Muscle of back (tissue), 13 donors: ENCODE data around the gene NR0B1. TPM values are rescaled to one million over a fixed set of nuclear protein-coding genes. Genes with fewer than 3 reads are reported as not detected.
A peak's percentile ranks its signal among the peaks of the same experiment; 100 is the strongest.

Source experiments
- DNase-seq, 3 donors: peaks; one replicate each; pipeline versions ENCODE4 v3.0.0 to v3.0.0-alpha.2; 2013
- long read RNA-seq, 9 donors: transcript quantifications; one replicate each; lab custom pipeline, GENCODE V29; 2026
- polyA plus RNA-seq, 10 donors: library from polyadenylated mRNA; unstranded; fragments of 120-200 nt; gene quantifications; one replicate each; pipeline ENCODE4 v1.2.1, GENCODE V29; 2013; ENCODE audit not compliant: insufficient read length in 10 of 10

Gene NR0B1, protein sequence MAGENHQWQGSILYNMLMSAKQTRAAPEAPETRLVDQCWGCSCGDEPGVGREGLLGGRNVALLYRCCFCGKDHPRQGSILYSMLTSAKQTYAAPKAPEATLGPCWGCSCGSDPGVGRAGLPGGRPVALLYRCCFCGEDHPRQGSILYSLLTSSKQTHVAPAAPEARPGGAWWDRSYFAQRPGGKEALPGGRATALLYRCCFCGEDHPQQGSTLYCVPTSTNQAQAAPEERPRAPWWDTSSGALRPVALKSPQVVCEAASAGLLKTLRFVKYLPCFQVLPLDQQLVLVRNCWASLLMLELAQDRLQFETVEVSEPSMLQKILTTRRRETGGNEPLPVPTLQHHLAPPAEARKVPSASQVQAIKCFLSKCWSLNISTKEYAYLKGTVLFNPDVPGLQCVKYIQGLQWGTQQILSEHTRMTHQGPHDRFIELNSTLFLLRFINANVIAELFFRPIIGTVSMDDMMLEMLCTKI
- polyA plus RNA-seq: under 1 TPM; 0.12 to 0.52 (median 0.22) TPM
- long read RNA-seq, donor 1, partial matches to known transcripts: 0 of 1 reads
- long read RNA-seq, donor 1, other reads (novel, unspliced or antisense): 0 of 1 reads
- long read RNA-seq, donor 2: 0 reads
- long read RNA-seq, donor 3: 0 reads
- long read RNA-seq, donor 4, partial matches to known transcripts: 0 of 1 reads
- long read RNA-seq, donor 4, other reads (novel, unspliced or antisense): 0 of 1 reads
- long read RNA-seq, donor 5, partial matches to known transcripts: 0 of 1 reads
- long read RNA-seq, donor 5, other reads (novel, unspliced or antisense): 0 of 1 reads
- long read RNA-seq, donor 6: 0 reads
- long read RNA-seq, donor 7, partial matches to known transcripts: 0 of 1 reads
- long read RNA-seq, donor 7, other reads (novel, unspliced or antisense): 0 of 1 reads
- long read RNA-seq, donor 8: 0 reads
- long read RNA-seq, donor 9: 0 reads

DNA sequence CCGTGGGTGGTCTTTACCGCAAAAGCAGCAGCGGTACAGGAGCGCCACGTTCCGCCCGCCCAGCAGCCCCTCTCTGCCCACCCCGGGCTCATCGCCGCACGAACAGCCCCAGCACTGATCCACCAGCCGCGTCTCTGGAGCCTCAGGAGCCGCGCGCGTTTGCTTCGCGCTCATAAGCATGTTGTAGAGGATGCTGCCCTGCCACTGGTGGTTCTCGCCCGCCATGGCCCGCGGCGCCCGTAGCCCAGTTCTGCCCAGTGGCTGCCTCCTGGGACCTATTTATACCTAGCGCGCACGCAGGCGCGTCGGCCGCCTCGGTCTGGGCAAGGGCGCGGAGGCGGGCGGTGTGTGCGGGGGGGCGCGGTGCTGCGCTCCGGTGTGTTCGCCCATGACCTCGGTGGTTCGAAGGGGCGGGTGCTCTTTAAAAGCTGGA, at the start of gene NR0B1:
TSS of gene NR0B1 (minus strand) at position 252 of the 433 bp plus-strand sequence. CDS start at position 225, 27 bp downstream.
- no peak for DNase-seq

DNA sequence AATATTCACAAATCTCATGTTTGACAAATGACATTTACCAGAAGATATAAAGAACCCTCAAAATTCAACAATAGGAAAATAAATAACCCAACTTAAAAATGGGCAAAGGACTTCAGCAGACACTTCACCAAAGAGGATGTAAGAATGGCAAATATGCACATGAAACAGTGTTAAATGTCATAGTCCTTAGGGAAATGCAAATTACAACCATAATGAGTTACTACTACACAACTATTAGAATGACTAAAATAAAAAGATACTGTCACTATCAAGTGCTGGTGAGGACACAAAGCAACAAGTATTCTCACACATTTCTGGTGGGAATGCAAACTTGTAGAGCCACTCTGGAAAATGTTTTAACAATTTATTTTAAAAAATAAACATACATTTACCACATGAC, 40.8 kb upstream of the NR0B1 start:
- no peak for DNase-seq

DNA sequence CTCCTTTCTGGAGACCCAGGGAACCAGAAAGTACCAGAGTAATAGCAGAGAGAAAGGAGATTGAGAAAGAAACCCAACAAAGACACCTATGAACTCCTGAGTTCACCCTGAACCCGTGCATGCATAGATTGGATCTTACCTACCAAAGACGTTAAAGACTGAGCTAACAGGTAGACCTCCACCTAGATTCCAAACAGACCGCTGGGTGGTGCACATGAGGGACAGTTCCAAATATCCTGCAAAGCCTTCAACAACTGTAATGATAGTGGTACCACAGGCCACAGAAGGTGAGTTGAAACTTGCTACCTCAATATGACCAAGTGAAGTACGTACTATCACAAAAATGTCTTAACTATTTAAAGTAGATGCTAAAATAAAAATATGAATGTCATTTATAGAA, 34.0 kb upstream of the NR0B1 start:
- no peak for DNase-seq

DNA sequence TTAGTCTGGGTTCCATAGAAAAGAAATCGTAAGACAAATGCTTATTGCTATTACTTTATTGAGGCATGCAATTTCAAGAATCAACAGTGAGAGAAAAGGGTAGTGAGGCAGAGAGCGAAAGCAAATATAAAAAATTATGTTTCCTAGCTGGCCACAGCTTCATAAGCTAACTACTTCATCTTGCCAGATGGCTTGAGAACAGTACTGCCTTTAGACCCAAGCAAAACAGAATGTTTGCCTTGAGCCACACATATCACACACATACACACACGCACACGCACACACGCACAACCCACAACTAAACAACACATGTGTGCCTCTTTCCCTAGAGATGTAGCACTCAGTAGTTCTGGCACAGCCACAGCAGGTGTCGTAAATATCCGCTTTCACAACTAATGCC, 31.6 kb upstream of the NR0B1 start:
- DNase-seq: no peak

DNA sequence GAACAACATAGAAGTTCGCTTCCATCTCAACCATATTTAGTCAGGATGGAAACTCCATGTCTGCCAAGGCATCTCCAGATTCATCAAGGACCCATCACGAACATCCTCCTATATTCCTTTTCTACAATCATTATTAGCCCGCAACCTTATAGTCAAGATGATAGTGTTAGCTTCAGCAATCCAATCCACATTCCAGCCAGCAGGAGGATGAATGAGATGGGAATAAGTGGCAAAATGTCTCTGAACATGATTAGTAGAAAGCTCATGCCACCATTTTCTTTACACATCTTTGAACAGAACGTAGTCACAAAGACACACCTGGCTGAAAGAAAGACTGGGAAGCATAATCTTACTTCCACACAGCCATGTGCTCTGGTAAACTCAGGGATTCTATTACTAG, 18.6 kb upstream of the NR0B1 start:
- DNase-seq: no peak

DNA sequence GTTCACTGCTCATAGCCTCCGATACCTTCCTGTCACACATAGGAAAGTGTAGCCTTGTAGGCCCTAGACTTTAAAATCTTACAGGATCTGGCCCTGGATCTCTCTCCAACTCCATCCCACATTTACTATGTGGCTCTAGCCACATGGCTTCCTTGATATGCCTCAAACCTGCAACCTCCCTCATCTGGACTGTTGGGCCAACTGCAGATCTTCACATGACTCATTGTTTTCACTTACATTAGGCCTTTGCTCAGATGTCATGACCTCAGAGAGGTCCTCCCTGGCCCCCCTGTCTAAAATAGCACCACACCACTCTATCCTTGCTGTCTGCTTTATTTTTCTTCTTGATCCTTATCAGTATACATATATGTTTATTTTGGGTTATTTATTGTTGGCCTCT, 8.1 kb upstream of the NR0B1 start:
- no peak for DNase-seq

DNA sequence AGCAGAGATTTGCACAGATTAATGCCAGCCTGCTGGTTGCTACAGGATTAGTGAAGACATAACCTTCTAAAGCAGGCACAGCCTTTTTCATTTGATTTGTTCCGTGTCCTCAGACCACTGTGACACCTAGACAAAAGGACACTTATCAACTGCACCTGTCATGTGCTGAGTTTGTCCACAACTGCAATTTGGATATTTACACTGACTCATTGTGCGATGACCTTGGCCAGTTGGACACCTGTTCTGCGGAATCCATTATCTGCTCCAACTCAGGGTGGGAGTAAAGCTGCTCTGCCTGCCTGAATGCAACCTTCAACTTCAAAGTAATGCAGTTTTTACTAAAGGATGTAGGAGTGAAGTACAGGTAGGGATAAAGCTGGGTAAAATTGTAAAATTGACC, 4.1 kb upstream of the NR0B1 start:
- no peak for DNase-seq

DNA sequence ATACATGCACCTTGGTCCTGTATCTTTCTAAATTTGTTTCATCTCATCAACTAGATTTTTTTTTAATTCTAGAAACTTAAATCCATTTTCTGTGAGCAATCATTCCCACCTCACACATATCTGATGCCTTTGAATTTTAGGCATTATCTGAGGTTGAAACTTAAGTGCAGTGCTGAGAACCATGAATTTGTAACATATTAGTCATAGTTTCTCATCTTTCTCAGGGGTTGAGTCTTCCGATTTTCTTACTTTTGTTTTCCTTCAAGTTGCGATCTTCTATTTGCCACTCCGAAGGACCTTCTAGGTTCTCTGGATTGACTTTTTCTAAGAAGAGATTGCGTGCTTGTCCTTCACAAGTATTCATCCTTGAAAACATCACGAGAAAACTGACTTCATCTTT, 3.7 kb upstream of the NR0B1 start:
- DNase-seq: no peak

DNA sequence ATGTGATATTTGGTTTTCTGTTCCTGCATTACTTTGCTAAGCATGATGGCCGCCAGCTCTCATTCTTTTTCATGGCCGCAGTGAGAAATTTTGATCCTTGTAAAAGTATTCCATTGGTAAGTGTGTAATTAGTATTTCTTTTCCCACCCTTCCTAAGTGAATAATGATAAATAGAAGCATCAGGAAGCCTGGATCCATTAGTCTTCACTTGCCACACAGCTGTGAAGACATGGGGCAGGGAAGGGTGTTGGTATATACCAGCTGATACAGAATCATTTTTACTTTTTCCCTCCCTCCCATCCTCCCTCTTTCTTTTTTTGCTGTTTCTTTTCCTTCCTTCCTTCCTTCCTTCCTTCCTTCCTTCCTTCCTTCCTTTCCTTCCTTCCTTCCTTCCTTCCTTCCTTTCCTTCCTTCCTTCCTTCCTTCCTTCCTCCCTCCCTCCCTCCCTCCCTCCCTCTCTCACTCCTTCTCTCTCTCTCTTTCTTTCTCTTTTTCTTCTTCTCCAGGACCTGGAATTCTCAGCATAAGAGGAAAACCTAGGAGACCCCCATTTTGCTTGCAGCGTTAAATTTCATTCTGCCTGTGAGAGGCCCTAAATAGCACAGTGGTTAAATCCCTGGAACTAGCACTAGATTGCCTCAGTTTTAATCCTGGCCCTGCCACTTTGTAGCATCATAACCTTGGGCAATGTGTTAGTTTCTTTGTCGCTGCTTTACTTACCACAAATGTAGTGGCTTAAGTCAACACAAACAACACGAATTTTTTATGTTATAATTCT, 1.4 kb upstream of the NR0B1 start:
- DNase-seq: no peak

DNA sequence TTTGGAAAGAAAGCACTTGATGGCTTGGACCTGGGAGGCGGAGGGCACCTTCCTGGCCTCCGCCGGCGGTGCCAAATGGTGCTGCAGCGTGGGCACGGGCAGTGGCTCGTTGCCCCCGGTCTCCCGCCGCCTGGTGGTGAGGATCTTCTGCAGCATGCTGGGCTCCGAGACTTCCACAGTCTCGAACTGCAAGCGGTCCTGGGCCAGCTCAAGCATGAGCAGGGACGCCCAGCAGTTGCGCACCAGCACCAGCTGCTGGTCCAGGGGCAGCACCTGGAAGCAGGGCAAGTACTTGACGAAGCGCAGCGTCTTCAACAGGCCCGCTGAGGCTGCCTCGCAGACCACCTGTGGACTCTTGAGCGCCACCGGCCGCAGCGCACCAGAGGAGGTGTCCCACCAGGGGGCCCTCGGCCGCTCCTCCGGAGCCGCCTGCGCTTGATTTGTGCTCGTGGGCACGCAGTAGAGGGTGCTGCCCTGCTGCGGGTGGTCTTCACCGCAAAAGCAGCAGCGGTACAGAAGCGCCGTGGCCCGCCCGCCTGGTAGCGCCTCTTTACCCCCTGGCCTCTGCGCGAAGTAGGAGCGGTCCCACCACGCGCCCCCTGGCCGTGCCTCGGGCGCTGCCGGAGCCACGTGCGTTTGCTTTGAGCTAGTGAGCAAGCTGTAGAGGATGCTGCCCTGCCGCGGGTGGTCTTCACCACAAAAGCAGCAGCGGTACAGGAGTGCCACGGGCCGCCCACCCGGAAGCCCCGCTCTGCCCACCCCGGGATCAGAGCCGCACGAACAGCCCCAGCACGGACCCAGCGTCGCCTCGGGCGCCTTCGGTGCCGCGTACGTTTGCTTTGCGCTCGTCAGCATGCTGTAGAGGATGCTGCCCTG, 689 bp downstream of the NR0B1 start:
- DNase-seq: peak in 1 of 3 donors; percentile 11

DNA sequence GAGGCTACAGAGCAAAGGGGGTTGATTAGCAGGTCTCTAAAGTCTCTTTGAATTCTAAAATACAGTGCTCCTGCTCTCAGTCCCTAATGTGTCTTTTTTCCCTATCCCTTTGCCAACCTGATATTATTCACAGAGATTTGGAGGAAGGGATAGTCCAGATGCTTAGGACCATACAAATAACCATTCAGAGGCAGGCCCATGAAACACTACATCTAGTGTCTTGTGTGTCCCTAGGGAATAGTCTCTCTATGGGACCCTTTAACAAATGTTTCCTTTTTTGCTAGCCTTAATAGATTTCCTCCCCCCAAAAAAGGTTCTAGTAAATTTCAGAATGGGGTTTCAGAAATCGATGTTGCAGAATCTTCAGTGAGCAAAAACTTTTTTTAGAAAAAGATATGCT, 1.7 kb downstream of the NR0B1 start:
- DNase-seq: no peak

DNA sequence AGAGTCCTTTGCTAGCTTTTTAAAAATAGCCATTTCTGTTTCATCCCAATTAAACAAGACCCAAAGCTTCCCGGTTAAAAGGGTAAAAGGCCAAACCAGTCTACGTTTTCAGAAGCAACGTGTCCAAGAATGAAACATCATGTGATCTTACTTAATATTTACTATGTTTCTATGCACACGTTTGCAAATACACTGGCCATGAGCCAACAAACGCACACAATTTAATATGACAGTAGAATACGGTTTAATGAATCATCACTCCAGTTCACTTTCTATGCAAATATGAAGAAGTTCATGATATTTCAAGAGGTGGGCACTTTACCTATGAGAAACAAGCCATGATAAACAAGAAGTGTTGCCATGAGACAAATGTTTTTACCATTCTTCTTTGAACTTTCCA, 4.3 kb downstream of the NR0B1 start:
- DNase-seq: no peak

DNA sequence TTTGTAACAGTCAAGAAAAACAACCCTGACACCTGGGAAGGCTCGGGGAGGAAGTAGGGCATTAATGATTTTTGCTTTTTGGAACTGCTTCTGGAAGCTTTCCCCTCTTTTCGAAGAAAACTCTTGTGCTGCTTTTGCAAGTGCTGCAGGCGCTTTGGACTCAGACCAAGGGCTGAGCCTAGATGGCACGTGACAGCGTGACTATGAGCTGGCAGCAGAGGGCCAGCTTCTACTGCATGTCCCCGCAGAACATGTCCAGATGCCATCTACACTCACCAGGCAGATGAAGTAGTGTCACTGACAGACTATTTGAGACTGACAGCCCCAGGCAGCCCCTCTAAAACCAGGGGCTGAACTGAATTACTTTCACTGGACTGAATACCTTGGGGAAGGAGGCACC, 6.2 kb downstream of the NR0B1 start:
- DNase-seq: peak; percentile 22 to 33 (median 28)

DNA sequence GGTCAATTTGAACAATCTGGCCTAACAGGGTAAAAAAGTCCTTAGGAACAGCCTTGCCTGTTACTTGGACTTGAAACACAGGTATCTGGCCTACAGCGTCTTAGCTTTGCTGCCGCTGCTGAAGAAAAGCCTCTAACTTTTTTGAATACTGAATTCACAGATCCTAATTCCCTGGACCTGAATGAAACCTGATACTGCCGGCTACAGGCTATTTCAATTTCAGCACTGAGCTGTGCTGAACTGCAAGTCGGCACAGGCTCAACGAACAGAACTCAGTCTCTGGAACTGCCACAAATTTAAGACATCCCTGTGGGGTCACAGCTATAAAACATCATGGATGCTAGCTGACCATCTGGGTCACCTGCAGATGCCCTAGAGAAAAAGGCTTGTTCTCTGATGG, 7.2 kb downstream of the NR0B1 start:
- peak; percentile 15 to 57 (median 38) for DNase-seq

DNA sequence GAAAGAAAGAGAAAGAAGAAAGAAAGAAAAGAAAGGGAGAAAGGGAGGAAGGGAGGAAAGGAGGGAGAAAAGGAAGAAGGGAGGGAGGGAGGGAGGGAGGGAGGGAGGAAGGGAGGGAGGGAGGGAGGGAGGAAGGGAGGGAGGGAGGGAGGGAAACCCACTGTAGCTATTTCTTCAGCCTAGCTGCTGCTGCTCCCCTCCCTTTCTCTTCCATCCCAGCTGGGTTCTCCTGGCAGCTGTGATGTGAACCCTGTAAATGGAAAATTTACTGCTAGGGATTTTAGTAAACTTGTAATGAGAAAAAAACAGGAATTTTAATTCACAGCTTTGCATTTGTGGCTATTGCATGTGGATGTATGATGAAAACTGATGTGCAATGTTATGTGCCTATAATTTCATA, 8.0 kb downstream of the NR0B1 start:
- DNase-seq: peak; percentile 16 to 58 (median 25)

DNA sequence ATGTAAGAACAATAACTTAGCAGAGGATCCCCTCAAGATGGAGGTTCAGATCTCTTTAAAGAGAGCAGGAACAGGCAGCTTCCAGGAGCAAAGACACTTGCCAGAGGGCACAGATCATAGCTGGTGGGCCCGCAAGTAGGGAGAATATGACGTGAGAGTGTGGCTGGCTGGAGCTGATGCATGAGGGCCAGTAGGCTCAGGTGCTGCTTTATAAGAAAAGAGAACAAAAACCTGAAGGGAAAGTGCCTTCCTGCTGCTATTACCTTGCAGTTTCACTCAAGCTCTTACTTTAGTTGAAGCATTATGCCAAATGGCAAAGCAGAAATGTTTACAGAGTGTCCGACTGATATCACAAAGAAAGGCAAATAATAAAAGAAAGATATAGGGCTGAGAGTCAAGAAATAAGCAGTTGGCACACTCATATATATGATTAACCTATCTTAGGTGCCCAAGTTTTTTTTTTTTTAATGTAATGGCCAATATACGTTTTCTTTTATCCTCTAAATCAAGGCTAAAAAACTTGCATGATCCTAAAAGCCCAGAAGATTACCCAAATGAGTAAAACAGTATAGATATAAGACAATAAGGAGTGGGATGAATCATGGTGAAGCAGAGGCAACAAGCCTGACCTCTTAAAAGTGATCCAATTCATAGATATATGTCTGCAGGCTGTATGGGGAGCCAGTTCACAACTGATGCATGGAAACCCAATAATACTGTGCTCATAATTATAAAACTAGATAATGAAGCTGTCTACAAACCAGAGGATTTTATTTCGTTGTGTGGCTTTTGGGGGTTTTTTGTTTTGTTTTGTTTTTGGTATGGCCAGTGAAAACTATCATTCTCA, 12.6 kb downstream of the NR0B1 start:
- DNase-seq: no peak

DNA sequence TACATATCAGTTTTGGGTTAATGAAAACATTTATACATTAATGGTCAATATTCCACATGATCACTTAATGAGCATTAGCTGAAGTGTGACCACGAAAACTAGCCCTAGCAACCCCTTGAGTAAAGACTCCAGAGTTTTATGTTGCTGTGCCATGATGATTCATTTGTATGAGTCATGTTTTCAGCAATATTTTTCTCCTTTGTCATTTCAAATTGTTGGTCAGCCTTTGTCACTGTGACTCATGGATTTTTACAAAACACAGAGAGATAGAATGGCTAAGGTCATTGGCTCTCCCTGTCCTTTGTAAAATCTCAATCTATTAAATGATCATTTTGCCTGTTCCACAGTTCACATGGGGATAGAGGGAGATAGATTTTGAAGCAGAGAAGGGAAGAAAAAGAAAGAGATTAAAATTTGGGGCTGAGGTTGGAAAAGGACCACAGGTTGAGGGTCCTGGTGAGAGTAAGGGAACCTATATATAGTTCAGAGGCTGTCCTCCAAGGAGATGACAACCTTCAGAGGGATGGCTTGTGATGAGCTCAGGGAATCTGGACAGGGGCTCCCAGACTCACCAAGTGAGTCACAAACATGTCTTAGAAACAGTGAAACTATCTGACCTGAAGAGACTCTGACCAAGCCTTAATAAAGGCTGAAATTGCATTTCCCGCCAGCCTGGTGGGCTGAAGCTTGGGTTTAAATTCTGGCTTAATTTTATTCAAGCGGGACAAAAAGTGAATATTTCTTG, 25.6 kb downstream of the NR0B1 start:
- DNase-seq: peak in 1 of 3 donors; percentile 66

DNA sequence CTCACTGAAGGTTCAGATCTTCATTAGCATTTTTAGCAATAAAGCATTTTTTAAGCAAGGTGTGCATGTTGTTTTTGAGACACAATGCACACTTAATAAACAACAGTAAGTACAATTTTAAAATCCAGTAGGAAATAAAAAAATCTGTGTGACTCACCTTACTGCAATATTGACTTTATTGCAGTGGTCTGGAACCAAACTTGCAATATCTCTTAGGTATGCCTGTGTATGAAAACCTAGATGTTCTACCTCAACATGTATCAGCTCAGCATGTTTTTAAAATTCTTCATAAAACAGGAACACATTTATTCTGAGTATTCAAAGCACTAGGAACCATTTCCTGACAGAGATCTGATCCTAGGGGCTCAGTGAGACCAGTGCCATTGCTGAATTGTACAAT, 26.7 kb downstream of the NR0B1 start:
- no peak for DNase-seq

DNA sequence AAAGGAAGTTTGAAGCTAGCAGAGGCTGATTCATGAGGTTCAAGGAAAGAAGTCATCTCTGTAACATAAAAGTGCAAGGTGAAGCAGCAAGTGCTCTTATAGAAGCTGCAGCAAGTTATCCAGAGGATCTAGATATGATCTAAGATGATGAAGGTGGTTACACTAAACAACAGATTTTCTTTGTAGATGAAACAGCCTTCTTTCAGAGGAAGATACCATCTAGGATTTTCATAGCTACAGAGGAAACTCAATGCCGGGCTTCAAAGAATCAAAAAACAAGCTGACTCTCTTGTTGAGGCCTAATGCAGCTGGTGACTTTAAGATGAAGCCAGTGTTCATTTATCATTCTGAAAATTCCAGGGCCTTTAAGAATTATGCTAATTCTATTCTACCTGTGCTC, 28.8 kb downstream of the NR0B1 start:
- DNase-seq: no peak
